COLO829 (cell line): ENCODE data around the gene GLRA3.
"Not testable (repeated sequence)": the region's sequence is repeated elsewhere in the genome, so short reads cannot be mapped to it uniquely, and the experiment has no call there.

ENCODE experiments used
- DNase-seq: peaks from one replicate; pipeline ENCODE4 v3.0.0; 2012; ENCODE audit warnings: low spot score

Gene GLRA3

GRCh38 chr4:174810834-174811233 is 18.2 kb downstream of the GLRA3 start:
- DNase-seq: no peak

- DNase-seq: no peak
Measured at GRCh38 chr4:174808836-174809235, 20.2 kb downstream of the GLRA3 start.

DNA sequence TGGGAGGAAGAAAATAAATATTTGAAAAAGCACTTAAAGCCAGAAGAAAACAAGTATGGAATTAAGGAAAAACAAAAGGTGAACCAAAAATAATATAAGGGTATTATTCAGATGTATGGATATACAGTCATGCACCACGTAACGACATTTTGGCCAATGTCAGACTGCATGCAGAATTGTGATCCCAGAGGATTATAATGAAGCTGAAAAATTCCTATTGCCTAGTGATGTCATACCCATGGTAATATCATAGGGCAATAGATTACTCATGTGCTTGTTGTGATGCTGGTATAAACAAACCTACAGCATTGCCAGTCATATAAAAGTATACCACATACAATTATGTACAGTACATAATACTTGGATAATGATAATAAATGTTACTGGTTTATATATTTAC is 20.9 kb downstream of the GLRA3 start:
- DNase-seq: no peak

DNA sequence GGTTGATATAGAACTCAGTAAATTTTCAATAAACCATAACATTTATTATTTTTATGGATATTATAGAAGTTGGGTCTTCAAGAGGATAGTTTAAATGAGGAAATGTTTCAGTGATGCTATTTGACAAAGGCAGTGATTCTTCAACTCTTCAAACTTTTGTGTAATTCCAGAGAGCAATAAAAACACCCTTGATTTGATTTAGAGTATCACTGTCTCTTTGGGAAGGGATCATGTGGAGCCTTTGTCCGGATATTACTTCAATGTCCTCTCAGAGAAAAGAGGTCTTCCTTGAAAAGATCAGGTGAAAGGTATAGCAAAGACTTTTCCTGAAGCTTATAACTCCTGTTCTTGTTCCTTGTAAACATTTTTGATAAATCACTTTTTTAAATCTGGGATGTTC is 23.3 kb downstream of the GLRA3 start:
- DNase-seq: no peak

DNA sequence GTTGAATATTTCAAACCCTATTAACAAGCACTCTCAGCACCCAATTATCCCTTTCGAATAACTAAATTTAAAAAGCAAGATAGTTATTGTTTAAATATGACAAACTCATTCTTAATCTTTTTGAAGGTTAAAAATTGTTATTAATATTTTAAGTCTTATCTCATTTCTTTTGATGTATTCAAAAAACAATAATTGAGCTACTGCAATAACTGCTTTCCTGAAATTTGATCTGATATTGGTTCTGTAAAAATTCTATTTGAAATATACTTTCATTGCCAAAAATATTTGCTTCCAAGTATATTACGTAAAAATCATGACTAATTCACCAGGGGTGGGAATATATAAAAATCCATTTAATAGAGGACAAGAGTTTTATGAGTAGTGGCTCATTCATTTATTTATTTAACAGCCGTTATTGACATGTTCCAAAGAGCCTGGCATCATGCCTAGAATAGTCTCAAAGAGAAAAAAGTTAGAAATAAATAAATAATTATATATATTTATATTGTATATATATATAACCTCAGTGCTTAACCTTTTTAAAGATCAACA is 34.4 kb downstream of the GLRA3 start:
- DNase-seq: no peak

DNA sequence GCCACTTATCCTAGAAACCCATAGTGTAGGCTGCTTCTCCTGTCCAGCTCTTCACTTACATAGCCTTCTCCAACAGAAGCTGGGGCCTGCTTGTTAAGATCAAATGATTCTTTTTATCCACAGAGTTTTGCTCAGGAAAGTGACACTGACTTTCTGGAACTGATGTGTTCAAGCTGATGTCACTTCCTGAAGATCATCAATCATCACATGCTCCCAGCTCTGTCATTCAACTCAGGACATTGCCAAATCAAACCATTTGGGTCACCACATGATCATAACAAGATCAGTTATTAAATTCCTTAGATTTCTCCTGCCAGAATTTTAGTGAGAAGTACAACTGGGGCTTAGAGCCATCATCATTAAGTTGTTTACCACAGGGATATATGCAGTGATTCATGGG is 39.4 kb downstream of the GLRA3 start:
- no peak for DNase-seq

DNA sequence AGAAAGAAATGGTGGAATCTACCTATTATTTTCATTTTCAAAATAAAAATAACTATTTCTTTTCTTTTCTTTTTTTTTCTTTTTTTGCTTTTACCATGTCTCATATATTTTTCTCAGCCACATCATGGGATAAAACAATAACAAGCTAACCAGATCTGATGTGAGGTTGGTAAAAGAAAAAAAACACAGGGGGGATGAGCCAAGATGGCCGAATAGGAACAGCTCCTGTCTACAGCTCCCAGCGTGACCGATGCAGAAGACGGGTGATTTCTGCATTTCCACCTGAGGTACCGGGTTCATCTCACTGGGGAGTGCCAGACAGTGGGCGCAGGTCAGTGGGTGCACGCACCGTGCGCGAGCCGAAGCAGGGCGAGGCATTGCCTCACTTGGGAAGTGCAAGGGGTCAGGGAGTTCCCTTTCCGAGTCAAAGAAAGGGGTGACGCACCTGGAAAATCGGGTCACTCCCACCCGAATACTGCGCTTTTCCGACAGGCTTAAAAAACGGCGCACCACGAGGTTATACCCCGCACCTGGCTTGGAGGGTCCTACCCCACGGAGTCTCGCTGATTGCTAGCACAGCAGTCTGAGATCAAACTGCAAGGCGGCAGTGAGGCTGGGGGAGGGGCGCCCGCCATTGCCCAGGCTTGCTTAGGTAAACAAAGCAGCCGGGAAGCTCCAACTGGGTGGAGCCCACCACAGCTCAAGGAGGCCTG is 50.6 kb downstream of the GLRA3 start:
- DNase-seq: not testable (repeated sequence)

DNA sequence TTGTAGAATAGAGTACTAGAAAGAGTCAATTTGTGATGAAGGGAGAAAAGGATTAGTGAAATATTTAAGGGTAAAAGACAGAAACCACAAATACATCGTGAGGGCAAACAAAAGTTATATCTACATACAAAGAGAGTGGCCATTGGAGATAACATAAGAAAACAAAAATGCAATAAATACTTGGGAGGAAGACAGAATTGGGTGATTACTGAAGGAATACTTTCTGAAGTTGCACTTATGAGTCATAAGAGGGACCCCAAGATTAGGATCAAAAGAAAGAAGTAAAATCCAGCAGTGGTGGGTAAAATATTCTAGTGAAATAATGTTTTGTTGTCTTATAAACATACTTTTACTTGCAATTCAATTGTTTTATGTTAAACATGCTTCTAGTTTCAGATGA is 53.7 kb downstream of the GLRA3 start:
- DNase-seq: no peak

DNA sequence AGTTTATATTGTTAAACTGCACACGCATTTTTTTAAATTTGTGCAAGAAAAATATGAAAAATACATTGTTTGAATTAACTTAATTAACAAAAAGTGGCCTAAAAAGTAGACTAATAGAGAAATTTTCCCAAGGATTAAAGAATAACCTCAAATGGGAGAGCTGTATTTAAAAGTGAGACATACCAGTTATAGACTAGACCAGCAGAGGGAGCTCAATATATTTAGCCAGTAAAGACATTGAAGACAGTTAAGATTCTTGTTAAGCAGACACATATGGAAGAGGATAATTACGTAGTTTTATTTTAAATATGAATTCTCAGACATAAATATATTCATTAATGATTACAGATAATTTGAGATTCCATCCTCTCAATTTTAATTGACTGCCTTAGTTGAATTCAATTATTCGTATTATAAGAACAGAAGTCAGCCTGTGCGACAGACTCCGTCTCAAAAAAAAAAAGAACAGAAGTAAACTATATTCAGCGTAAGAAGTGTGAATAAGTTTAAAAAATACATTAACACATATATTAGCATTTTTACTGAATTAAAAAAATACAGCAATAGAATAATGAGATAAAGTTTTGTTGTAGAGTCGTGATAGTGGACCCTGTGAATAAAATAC is 64.8 kb downstream of the GLRA3 start:
- DNase-seq: peak; percentile 53

GRCh38 chr4:174763454-174764104 is 65.5 kb downstream of the GLRA3 start:
- no peak for DNase-seq

DNA sequence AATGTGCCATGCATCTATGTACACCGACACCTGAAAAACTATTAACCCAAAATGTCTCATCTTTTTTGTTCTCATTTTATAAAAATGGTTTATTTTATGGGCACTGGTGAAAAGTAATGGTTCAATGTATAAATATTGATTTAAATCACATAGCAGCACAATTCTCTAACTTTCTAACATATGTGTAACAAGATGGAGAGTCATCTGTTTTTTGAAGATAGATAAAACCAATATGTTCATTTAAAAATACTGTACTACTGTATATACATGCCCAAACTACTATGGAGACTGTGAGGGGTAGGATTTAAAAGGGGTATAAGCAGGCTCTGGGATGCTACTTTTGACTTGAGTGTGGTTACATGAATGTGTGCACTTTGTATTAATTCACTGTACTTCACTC is 67.6 kb downstream of the GLRA3 start:
- DNase-seq: no peak

- no peak for DNase-seq
Measured at GRCh38 chr4:174757736-174758135, 71.3 kb downstream of the GLRA3 start.

DNA sequence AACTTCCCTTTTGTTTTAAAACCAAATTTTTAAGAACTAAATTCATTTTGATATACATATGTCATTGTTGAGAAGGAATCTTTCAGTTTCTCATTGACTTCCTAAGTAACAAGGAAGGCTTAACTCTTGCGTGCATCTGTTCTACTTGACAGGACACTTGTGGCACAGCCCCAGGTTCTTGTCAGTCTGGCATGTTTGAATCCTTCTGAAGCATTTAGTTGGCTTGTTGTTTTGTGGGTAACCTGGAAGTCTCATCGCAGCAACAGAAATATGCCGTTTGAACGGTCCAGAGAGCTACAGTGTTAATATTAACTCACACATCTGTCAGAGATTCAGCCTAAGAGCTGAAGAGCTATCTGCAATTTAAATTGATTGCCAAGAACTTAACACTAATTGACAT is 76.0 kb downstream of the GLRA3 start:
- no peak for DNase-seq

DNA sequence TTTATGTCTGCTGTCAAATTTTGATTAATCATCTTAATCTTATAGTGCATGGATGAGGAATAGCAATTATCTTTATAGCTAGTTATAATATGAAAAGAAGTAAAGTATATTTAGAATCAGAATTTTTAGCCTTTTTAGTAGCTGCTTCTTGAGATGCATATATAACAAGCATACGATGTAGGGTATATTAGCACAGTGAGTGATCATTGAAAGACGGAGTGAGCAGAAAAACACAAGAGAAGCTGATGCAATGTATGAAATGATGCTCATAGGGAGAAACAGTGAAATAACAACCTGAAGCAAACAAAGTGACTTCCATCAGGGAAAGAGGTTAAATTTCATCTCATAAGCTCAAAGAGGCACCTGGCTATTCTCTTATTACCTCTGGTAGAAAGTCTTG is 77.0 kb downstream of the GLRA3 start:
- no peak for DNase-seq

- no peak for DNase-seq
Measured at GRCh38 chr4:174749091-174749490, 80.0 kb downstream of the GLRA3 start.

- DNase-seq: no peak
Measured at GRCh38 chr4:174746710-174747109, 82.3 kb downstream of the GLRA3 start.

DNA sequence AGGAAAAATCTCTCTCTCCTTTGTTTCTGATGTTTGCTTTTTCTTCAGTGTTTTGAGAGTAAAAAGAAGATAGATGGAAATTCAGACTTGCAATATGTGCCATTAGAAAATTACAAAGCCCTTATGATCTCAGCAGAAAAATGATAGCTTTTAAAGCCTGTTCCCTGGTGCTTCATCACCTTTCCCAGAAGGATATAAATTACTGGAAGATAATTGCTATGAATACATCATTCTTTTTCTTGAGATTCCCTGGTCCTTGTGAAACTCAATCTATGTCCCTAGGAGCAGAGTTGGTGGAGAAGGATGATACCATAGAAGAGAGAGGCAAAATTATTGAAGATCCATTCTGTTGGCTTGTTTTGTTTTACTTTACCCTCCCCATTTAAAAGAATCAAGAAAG is 86.5 kb downstream of the GLRA3 start:
- DNase-seq: no peak

- DNase-seq: no peak
Measured at GRCh38 chr4:174739576-174739975, 89.5 kb downstream of the GLRA3 start.

GRCh38 chr4:174734181-174734580 is 94.9 kb downstream of the GLRA3 start:
- no peak for DNase-seq

- DNase-seq: peak; percentile 40
Measured at GRCh38 chr4:174717828-174718227, 111.2 kb downstream of the GLRA3 start.

DNA sequence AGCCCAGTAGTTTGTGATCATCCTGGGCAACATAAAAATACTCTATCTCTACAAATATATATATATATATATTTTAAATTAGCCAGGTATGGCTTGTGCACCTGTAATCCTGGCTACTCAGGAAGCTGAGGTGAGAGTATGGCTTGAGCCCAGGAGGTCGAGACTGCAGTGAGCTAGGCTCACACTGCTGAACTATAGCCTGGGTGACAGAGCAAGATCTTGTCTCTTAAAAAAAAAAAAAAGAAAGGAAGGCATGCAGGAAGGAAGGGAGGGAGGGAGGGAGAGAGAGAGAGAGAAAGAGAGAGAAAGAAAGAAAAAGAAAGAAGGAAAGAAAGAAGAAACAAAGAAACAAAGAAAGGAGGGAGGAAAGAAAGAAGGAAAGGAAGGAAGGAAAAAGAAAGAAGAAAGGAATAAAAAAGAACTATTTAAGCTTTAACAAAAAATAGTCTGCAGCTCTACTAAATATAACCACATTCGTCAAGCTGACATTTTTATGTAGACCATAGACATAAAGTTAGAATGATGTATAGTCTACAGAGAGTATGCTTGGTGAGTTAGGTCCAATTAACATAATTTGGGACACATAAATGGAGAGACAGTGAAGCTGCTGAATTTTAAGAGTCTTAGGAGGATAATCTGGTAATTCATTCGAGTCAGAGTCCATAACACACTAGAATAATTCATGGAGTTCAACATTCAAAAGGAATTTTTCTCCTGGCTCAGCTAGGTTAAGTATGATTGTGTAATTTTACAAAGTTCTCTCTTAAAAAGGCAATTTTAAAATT is 111.9 kb downstream of the GLRA3 start:
- DNase-seq: peak; percentile 13
